ENCODE measurements around the gene CCL25. TPM values are rescaled to one million over a fixed set of nuclear protein-coding genes. Genes with fewer than 3 reads are reported as not detected.

CCL25 gene
- total and polyA plus RNA-seq, 2 donors (not counting 3 experiments of a cell fraction or from before 2014, with no cell fraction given) = not detected

DNA sequence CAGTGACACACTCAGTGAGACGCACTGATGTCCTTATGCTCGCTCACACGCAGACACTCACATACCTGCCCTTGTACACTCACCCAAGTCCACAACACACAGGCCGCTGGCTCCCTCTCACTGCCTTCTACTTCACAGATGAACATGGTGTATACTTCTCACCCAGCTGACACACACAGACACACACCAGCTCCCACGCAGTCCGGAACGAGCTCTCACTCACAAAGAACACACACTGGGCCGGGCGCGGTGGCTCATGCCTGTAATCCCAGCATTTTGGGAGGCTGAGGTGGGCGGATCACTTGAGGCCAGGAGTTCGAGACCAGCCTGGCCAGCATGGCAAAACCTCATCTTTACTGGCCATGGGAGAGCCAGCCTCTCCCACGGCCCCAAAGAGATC, 31.6 kb downstream of the CCL25 start:
- Histone ChIP-seq H4K20me1 (replicated peaks; ENCODE audit: control insufficient read depth, extremely low read depth, insufficient read depth, low read length) (no peaks in the 10 kb centered on the region), H2AFZ (ENCODE audit: low read depth, low read length) (no peak overlapping the region), H3K9ac (replicated peaks; ENCODE audit: extremely low read depth, insufficient read depth, low read length) (no peak overlapping the region), H3K27me3 (ENCODE audit: control insufficient read depth in 2 of 2, insufficient read depth in 2 of 2, low read length in 2 of 2) (no peaks in the 10 kb centered on the region), H3K4me3 (replicated peaks in 1 of 3; ENCODE audit: insufficient read depth in 1 of 3, low read depth in 1 of 3, low read length in 3 of 3) (no peak overlapping the region), H3K27ac (ENCODE audit: insufficient read depth, low read depth, low read length) (no peak overlapping the region), H3K4me2 (ENCODE audit: insufficient read depth, low read length) (no peak overlapping the region), H3K9me1 (replicated peaks; ENCODE audit: control insufficient read depth, extremely low read depth, insufficient read depth, low read length) (no peaks in the 10 kb centered on the region), H3K36me3 (ENCODE audit: control insufficient read depth in 2 of 2, extremely low read depth in 1 of 2, insufficient read depth in 2 of 2, low read length in 2 of 2) (no peaks in the 10 kb centered on the region), H3K4me1 (ENCODE audit: control insufficient read depth, extremely low read depth, insufficient read depth, low read length) (no peaks in the 10 kb centered on the region), H3K9me3 (replicated peaks; ENCODE audit: control insufficient read depth, insufficient read depth, low read length) (no peaks in the 10 kb centered on the region), H3K79me2 (ENCODE audit: control insufficient read depth, insufficient read depth, low read length) (no peaks in the 10 kb centered on the region)
- intact Hi-C loops (cut with micrococcal nuclease) (no loop called here), dilution Hi-C loops (cut with MboI; ENCODE audit: extremely low pct_ligation_motif_present, low sequenced_read_pairs) (no loop called here)
- CTCF ChIA-PET = no interaction called here
- FAIRE-seq (no peak), DNase-seq (ENCODE audit: low read depth, low spot score) (no peak)
- BruUV-seq (replicated peaks) = no TSS peak
- POLR2A ChIA-PET = no interaction called here
- TF ChIP-seq POLR2A (IDR thresholded peaks at IDR 0.05; ENCODE audit: low read depth, low read length) (no peak), POLR2AphosphoS5 (IDR thresholded peaks at IDR 0.05; ENCODE audit: insufficient read depth, low read depth, low read length) (no peak), MYC (IDR thresholded peaks at IDR 0.05; ENCODE audit: low read depth, low read length) (no peak), FOS (IDR thresholded peaks at IDR 0.05; ENCODE audit: borderline replicate concordance, insufficient read depth, low read length) (no peak), EZH2 (IDR thresholded peaks at IDR 0.05; ENCODE audit: borderline replicate concordance, low read depth, low read length, severe bottlenecking) (no peak)
- TF ChIP-seq, protein P1, sequence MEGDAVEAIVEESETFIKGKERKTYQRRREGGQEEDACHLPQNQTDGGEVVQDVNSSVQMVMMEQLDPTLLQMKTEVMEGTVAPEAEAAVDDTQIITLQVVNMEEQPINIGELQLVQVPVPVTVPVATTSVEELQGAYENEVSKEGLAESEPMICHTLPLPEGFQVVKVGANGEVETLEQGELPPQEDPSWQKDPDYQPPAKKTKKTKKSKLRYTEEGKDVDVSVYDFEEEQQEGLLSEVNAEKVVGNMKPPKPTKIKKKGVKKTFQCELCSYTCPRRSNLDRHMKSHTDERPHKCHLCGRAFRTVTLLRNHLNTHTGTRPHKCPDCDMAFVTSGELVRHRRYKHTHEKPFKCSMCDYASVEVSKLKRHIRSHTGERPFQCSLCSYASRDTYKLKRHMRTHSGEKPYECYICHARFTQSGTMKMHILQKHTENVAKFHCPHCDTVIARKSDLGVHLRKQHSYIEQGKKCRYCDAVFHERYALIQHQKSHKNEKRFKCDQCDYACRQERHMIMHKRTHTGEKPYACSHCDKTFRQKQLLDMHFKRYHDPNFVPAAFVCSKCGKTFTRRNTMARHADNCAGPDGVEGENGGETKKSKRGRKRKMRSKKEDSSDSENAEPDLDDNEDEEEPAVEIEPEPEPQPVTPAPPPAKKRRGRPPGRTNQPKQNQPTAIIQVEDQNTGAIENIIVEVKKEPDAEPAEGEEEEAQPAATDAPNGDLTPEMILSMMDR (IDR thresholded peaks at IDR 0.05; ENCODE audit: extremely low read depth in 1 of 2, insufficient read depth in 1 of 2, low read depth in 1 of 2, low read length in 2 of 2) = no peak

Data from endothelial cell of umbilical vein (primary cell).